HG03064 (cell line): ENCODE data around the gene PRKAR1B.

Source experiments
- ATAC-seq: cut with Tn5 transposase; IDR thresholded peaks from one replicate; pipeline ENCODE4 v1.9.1; 2021; ENCODE audit warnings: low read depth; ENCODE audit not compliant: unreplicated experiment

PRKAR1B gene

GRCh38 chr7:741850-742249, 14.8 kb upstream of the PRKAR1B start:
- no peak for ATAC-seq

GRCh38 chr7:741191-741671, 14.2 kb upstream of the PRKAR1B start:
- no peak for ATAC-seq

GRCh38 chr7:739983-740942, 13.2 kb upstream of the PRKAR1B start:
- ATAC-seq: no peak

- ATAC-seq: no peak
Measured at GRCh38 chr7:739455-739982, 12.4 kb upstream of the PRKAR1B start.

GRCh38 chr7:738723-739454, 11.8 kb upstream of the PRKAR1B start:
- no peak for ATAC-seq

- ATAC-seq: no peak
Measured at GRCh38 chr7:738241-738640, 11.2 kb upstream of the PRKAR1B start.

GRCh38 chr7:734808-735207, 7.7 kb upstream of the PRKAR1B start:
- no peak for ATAC-seq

GRCh38 chr7:734214-734613, 7.1 kb upstream of the PRKAR1B start:
- no peak for ATAC-seq

GRCh38 chr7:732556-732955, 5.5 kb upstream of the PRKAR1B start:
- ATAC-seq: no peak

GRCh38 chr7:732094-732541, 5.0 kb upstream of the PRKAR1B start:
- no peak for ATAC-seq

- ATAC-seq: no peak
Measured at GRCh38 chr7:731440-732085, 4.5 kb upstream of the PRKAR1B start.

GRCh38 chr7:730501-731439, 3.7 kb upstream of the PRKAR1B start:
- no peak for ATAC-seq

- ATAC-seq: no peak
Measured at GRCh38 chr7:729140-730000, 2.3 kb upstream of the PRKAR1B start.

- ATAC-seq: no peak
Measured at GRCh38 chr7:728602-729001, 1.5 kb upstream of the PRKAR1B start.

GRCh38 chr7:727806-728460, 852 bp upstream of the PRKAR1B start:
- ATAC-seq: no peak

GRCh38 chr7:726854-727103, 302 bp downstream of the PRKAR1B start:
- peak; percentile 10 for ATAC-seq

GRCh38 chr7:726084-726853, 812 bp downstream of the PRKAR1B start, which contains the start of gene DNAAF5:
TSS of gene DNAAF5 (plus strand) at chr7:726699. CDS start at chr7:726721, 22 bp downstream.
- ATAC-seq: peak; percentile 85
